CD14-positive monocyte (primary cell): ENCODE data around the gene PUSL1. TPM values are rescaled to one million over a fixed set of nuclear protein-coding genes. Genes with fewer than 3 reads are reported as not detected.

Experiments
- DNase-seq, 3 donors: peaks; one replicate each; pipeline ENCODE4 v3.0.0-alpha.2; 2011 to 2022
- H2AFZ ChIP-seq: 2 replicates; pipeline ENCODE4 v1.6.0; 2012; ENCODE audit warnings: mild to moderate bottlenecking, low read depth, low read length, inconsistent platforms; ENCODE audit not compliant: insufficient read depth, poor library complexity, severe bottlenecking
- H3K27ac ChIP-seq, 2 donors: 1 replicate in 1 of 2; 2 replicates in 1 of 2; pipeline ENCODE4 v1.5.1; 2012 to 2013; ENCODE audit warnings: low read length in 2 of 2, control low read depth in 1 of 2, inconsistent platforms in 1 of 2, low read depth in 1 of 2, mild to moderate bottlenecking in 1 of 2
- H3K27me3 ChIP-seq, 2 donors: one replicate each; pipeline versions ENCODE4 v1.6.0 to v1.6.1; 2011 to 2013; ENCODE audit warnings: low read length in 2 of 2; ENCODE audit not compliant: control insufficient read depth in 2 of 2, insufficient read depth in 2 of 2
- H3K36me3 ChIP-seq, 2 donors: replicated peaks in 1 of 2; 1 replicate in 1 of 2; 2 replicates in 1 of 2; pipeline versions ENCODE4 v1.5.1 to v1.6.1; 2012 to 2013; ENCODE audit warnings: low read length in 2 of 2, control low read depth in 1 of 2, inconsistent platforms in 1 of 2, mild to moderate bottlenecking in 1 of 2; ENCODE audit not compliant: insufficient read depth in 2 of 2, control insufficient read depth in 1 of 2
- H3K4me1 ChIP-seq, 2 donors: 1 replicate in 1 of 2; 2 replicates in 1 of 2; pipeline versions ENCODE4 v1.5.1 to v1.6.1; 2012 to 2013; ENCODE audit warnings: low read length in 2 of 2, control low read depth in 1 of 2, inconsistent platforms in 1 of 2, mild to moderate bottlenecking in 1 of 2, moderate library complexity in 1 of 2; ENCODE audit not compliant: insufficient read depth in 2 of 2, control insufficient read depth in 1 of 2
- H3K4me2 ChIP-seq: replicated peaks from 2 replicates; pipeline ENCODE3; 2012; ENCODE audit warnings: low read length, moderate library complexity, mild to moderate bottlenecking; ENCODE audit not compliant: poor library complexity, severe bottlenecking; ENCODE audit errors: extremely low read depth
- H3K4me3 ChIP-seq, 3 experiments: fragments of 200-600 bp in 1 of 3; sonication (generic) in 1 of 3; replicated peaks in 1 of 3; 1 replicate in 2 of 3; 2 replicates in 1 of 3; pipeline ENCODE4 v1.5.1; 2011 to 2013; ENCODE audit warnings: low read length in 3 of 3, mild to moderate bottlenecking in 3 of 3, control low read depth in 2 of 3, low read depth in 2 of 3, inconsistent platforms in 1 of 3, moderate library complexity in 1 of 3
- H3K79me2 ChIP-seq: 2 replicates; pipeline ENCODE4 v1.6.0; 2012; ENCODE audit warnings: mild to moderate bottlenecking, control low read depth, inconsistent platforms, low read length, moderate library complexity; ENCODE audit not compliant: insufficient read depth
- H3K9ac ChIP-seq: 2 replicates; pipeline ENCODE4 v1.6.0; 2017; ENCODE audit warnings: low read length, mild to moderate bottlenecking; ENCODE audit not compliant: insufficient read depth, poor library complexity, severe bottlenecking
- H3K9me3 ChIP-seq, 2 donors: replicated peaks in 1 of 2; 1 replicate in 1 of 2; 2 replicates in 1 of 2; pipeline versions ENCODE4 v1.5.1 to v1.6.1; 2012 to 2013; ENCODE audit warnings: low read length in 2 of 2, control low read depth in 1 of 2; ENCODE audit not compliant: control insufficient read depth in 1 of 2, insufficient read depth in 1 of 2
- H4K20me1 ChIP-seq: 2 replicates; pipeline ENCODE4 v1.6.0; 2012; ENCODE audit warnings: mild to moderate bottlenecking, low read length, control low read depth, moderate library complexity; ENCODE audit not compliant: insufficient read depth
- H3K27ac Mint-ChIP-seq, 7 donors: one replicate each; pipeline ENCODE4 v1.8.0; 2020; ENCODE audit warnings: mild to moderate bottlenecking in 7 of 7, mixed read lengths in 7 of 7, moderate library complexity in 6 of 7, inconsistent platforms in 2 of 7
- H3K27me3 Mint-ChIP-seq, 3 donors: one replicate each; pipeline ENCODE4 v1.8.0; 2021 to 2022; ENCODE audit warnings: low read depth in 3 of 3, mild to moderate bottlenecking in 3 of 3, mixed read lengths in 3 of 3, moderate library complexity in 3 of 3, inconsistent platforms in 1 of 3
- H3K36me3 Mint-ChIP-seq, 2 donors: one replicate each; pipeline ENCODE4 v1.8.0; 2020; ENCODE audit warnings: mixed read lengths in 2 of 2, inconsistent platforms in 1 of 2, mild to moderate bottlenecking in 1 of 2
- H3K4me1 Mint-ChIP-seq: one replicate; pipeline ENCODE4 v1.8.0; 2020; ENCODE audit warnings: mild to moderate bottlenecking, mixed read lengths
- H3K4me3 Mint-ChIP-seq, 2 donors: one replicate each; pipeline ENCODE4 v1.8.0; 2020; ENCODE audit warnings: mild to moderate bottlenecking in 2 of 2, mixed read lengths in 2 of 2, moderate library complexity in 1 of 2
- H3K9me3 Mint-ChIP-seq, 7 donors: one replicate each; pipeline ENCODE4 v1.8.0; 2020 to 2022; ENCODE audit warnings: mixed read lengths in 7 of 7, mild to moderate bottlenecking in 6 of 7, moderate library complexity in 6 of 7, inconsistent platforms in 2 of 7
- CTCF ChIP-seq: fragments of 200-600 bp; IDR thresholded peaks from one replicate; pipeline ENCODE4 v1.8.0; 2022; ENCODE audit warnings: antibody characterized with exemption, mild to moderate bottlenecking
- WGBS: methylation state at CpG from one replicate; pipeline ENCODE4 v1.1.5; 2013; ENCODE audit warnings: missing lambda C conversion rate; ENCODE audit not compliant: insufficient coverage; 5-methylcytosine and 5-hydroxymethylcytosine counted together
- intact Hi-C, 2 donors: fragments of 100-400 bp; cut with micrococcal nuclease; formaldehyde crosslinking; loops; one replicate each; pipeline versions ENCODE4 v1.15.0 to v1.15.1; 2023
- polyA plus RNA-seq, 3 donors: library from polyadenylated mRNA; depleted of rRNA in 1 of 3; unstranded in 2 of 3; stranded (reverse) in 1 of 3; fragments of 300-500 nt in 2 of 3; fragments of >200 nt in 1 of 3; fragmentation: Illumina TruSeq in 2 of 3; gene quantifications; 1 replicate in 2 of 3; 2 replicates in 1 of 3; pipeline ENCODE4 v1.2.3, GENCODE V29; 2012 to 2021

The PUSL1 gene
- polyA plus RNA-seq, 3 donors, result 13.8 to 27.4 (median 14.8) TPM

- WGBS, result 83% methylated on average over 34 of the region's 37 CpGs
- Histone ChIP-seq H3K4me1 (no peaks in the 10 kb centered on the region), H4K20me1 (no peaks in the 10 kb centered on the region), H3K27ac (no peak overlapping the region), H3K4me3 (no peak overlapping the region), H3K27me3 (no peaks in the 10 kb centered on the region), H3K79me2 (no peaks in the 10 kb centered on the region), H3K36me3 (no peaks in the 10 kb centered on the region), H3K9ac (no peak overlapping the region), H3K9me3 (no peaks in the 10 kb centered on the region), H3K4me2 (no peak overlapping the region), H2AFZ (no peak overlapping the region)
- Mint-ChIP-seq H3K4me1 (no peaks in the 10 kb centered on the region), H3K9me3 (peaks cover 0 to 8% (median 0%) of the 10 kb centered on the region in 7 donors), H3K4me3 (no peak overlapping the region), H3K27ac (no peak overlapping the region), H3K27me3 (peaks cover 0 to 4% (median 1%) of the 10 kb centered on the region in 3 donors), H3K36me3 (no peaks in the 10 kb centered on the region)
- TF ChIP-seq CTCF, result no peak
- intact Hi-C loops, result no loop called here
- no peak for DNase-seq
Measured at GRCh38 chr1:1285611-1286311, 22.6 kb upstream of the PUSL1 start.

GRCh38 chr1:1286313-1287261, 21.8 kb upstream of the PUSL1 start:
- no peaks in the 10 kb centered on the region for H3K36me3 ChIP-seq
- H3K4me3 ChIP-seq, result no peak overlapping the region
- TF ChIP-seq CTCF, result no peak
- H3K4me1 ChIP-seq, result no peaks in the 10 kb centered on the region
- Mint-ChIP-seq H3K4me1 (no peaks in the 10 kb centered on the region), H3K9me3 (peaks cover 0 to 8% (median 0%) of the 10 kb centered on the region in 7 donors), H3K27me3 (peaks cover 0 to 4% (median 1%) of the 10 kb centered on the region in 3 donors), H3K27ac (no peak overlapping the region), H3K4me3 (no peak overlapping the region), H3K36me3 (no peaks in the 10 kb centered on the region)
- DNase-seq, result no peak
- H3K79me2 ChIP-seq, result no peaks in the 10 kb centered on the region
- no peaks in the 10 kb centered on the region for H3K9me3 ChIP-seq
- intact Hi-C loops, result no loop called here
- no peak overlapping the region for H3K9ac ChIP-seq
- H3K27me3 ChIP-seq, result no peaks in the 10 kb centered on the region
- no peak overlapping the region for H3K27ac ChIP-seq
- H2AFZ ChIP-seq, result no peak overlapping the region
- H3K4me2 ChIP-seq, result no peak overlapping the region
- 73% methylated on average over 39 of the region's 50 CpGs for WGBS
- no peaks in the 10 kb centered on the region for H4K20me1 ChIP-seq
